NCI-H524 (cell line): ENCODE measurements around the gene NME7.
"Not testable (repeated sequence)": the region's sequence is repeated elsewhere in the genome, so short reads cannot be mapped to it uniquely, and the experiment has no call there.

Experiments
- DNase-seq, 2 experiments: peaks; one replicate each; lab custom pipeline; 2025; lab: John Stamatoyannopoulos, UW

NME7 gene

GRCh38 chr1:169367686-169368405 is at the start of gene NME7, which contains the start of gene BLZF1:
TSS of gene NME7 (minus strand) at chr1:169367797. CDS start at chr1:169367710, 87 bp downstream.
TSS of gene BLZF1 (plus strand) at chr1:169368195. CDS start at chr1:169369523, 1,328 bp downstream.
- peak; percentile 89 to 94 for DNase-seq

- DNase-seq, result no peak
Observed at GRCh38 chr1:169414952-169415351, 47.4 kb upstream of the NME7 start.

- DNase-seq, result not testable (repeated sequence)
Observed at GRCh38 chr1:169408340-169408739, 40.7 kb upstream of the NME7 start.

- DNase-seq, result not testable (repeated sequence)
Observed at GRCh38 chr1:169402578-169402977, 35.0 kb upstream of the NME7 start.

- no peak for DNase-seq
Observed at GRCh38 chr1:169395955-169396354, 28.4 kb upstream of the NME7 start.

GRCh38 chr1:169392406-169392805 is 24.8 kb upstream of the NME7 start:
- DNase-seq, result no peak

GRCh38 chr1:169390303-169390702 is 22.7 kb upstream of the NME7 start:
- DNase-seq, result no peak

- DNase-seq, result no peak
Observed at GRCh38 chr1:169387399-169387798, 19.8 kb upstream of the NME7 start.

- no peak for DNase-seq
Observed at GRCh38 chr1:169383449-169383848, 15.9 kb upstream of the NME7 start.

- DNase-seq, result no peak
Observed at GRCh38 chr1:169381162-169381561, 13.6 kb upstream of the NME7 start.

GRCh38 chr1:169371404-169371803 is 3.8 kb upstream of the NME7 start:
- DNase-seq, result no peak

GRCh38 chr1:169368406-169368769 is 791 bp upstream of the NME7 start:
- no peak for DNase-seq

GRCh38 chr1:169367096-169367685 is 406 bp downstream of the NME7 start:
- DNase-seq, result peak; percentile 3 to 30

- no peak for DNase-seq
Observed at GRCh38 chr1:169364948-169365347, 2.6 kb downstream of the NME7 start.

- no peak for DNase-seq
Observed at GRCh38 chr1:169363046-169363730, 4.4 kb downstream of the NME7 start.

- DNase-seq, result no peak
Observed at GRCh38 chr1:169361281-169361680, 6.3 kb downstream of the NME7 start.

GRCh38 chr1:169360415-169360814 is 7.2 kb downstream of the NME7 start:
- peak in 1 of 2 experiments; percentile 11 for DNase-seq

GRCh38 chr1:169348383-169349036 is 19.1 kb downstream of the NME7 start:
- DNase-seq, result peak; percentile 36 to 70

GRCh38 chr1:169347688-169348382 is 19.8 kb downstream of the NME7 start:
- DNase-seq, result no peak

GRCh38 chr1:169346036-169346589 is 21.5 kb downstream of the NME7 start:
- no peak for DNase-seq

GRCh38 chr1:169345511-169345910 is 22.1 kb downstream of the NME7 start:
- DNase-seq, result no peak

GRCh38 chr1:169342096-169342495 is 25.5 kb downstream of the NME7 start:
- DNase-seq, result not testable (repeated sequence)
